T-helper 22 cell (primary cell): ENCODE data around the gene RPL12.
"Not testable (repeated sequence)": the region's sequence is repeated elsewhere in the genome, so short reads cannot be mapped to it uniquely, and the experiment has no call there.

Experiments used
- DNase-seq: peaks from one replicate; pipeline ENCODE4 v3.0.0-alpha.2; 2020; ENCODE audit warnings: low read depth

RPL12 gene

DNA sequence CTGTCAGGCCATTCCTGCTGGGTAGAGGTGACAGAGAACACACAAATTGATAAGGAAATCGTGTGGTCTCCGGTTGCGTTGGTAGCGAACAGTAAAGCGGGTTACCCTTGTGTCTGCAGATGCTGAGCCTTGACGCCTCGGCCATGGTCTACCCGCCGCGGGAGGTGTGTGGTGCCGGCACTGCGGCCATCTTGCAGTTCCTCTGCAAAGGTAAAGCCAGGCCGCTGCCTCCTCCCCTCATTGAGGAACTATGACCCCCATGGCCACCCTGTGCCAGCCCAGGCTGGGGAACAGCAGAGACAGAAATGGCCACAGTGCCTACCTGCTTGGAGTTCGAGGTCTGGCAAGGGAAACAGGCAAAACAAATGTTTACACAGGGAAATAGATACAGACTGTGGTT, 16.4 kb upstream of the RPL12 start:
- DNase-seq, result no peak

DNA sequence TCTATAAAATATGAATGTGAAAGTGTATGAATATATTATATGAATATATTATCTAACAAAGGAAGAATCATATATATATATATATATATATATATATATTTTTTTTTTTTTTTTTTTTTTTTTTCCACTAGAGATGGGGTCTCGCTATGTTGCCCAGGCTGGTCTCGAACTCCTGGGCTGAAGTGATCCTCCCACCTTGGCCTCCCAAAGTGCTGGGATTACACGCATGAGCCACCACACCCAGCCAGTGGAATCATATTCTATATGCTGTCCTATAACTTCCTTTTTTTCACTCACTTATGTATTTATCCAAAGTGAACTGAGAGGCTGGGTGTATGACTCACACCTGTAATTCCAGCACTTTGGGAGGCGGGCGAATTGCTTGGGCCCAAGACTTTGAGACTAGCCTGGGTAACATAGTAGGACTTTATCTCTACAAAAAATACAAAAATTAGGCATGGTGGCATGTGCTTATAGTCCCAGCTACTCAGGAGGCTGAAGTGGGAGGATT, 15.3 kb upstream of the RPL12 start:
- DNase-seq, result not testable (repeated sequence)

DNA sequence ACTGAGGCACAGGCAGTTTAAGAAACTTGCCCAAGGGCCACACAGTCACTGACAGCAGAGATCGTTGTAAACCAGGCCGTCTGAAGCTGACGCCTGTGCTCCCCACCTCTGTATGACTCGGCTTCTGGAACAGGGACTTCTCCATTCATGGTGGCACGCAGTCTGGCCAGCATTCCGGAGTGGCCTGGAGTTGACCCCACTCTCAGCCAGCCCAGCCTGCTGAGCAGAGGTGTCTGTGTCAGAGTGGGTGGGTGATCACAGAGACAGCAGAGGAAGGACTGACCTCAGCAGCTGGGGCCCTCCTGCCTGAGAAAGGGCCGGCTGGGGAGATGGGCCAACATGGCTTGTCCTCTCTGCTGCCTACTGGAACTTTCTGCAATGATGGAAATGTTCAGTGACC, 12.7 kb upstream of the RPL12 start:
- no peak for DNase-seq

DNA sequence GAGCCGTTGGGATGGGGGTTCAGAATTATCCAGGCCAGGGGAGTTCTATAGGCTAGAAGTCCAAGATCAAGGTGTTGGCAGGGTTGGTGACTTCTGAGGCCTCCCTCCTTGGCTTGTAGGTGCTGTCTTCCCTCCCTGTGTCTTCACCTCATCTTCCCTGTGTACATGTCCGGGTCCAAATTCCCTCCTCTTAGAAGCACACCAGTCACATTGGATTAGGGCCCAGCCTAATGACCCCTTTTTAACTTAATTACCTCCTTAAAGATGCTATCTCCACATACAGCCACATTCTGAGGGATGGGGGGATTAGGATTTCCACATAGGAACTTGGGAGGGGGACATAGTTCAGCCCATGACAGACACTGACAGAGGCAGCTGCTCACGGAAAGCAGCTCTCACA, 12.2 kb upstream of the RPL12 start:
- DNase-seq, result no peak

DNA sequence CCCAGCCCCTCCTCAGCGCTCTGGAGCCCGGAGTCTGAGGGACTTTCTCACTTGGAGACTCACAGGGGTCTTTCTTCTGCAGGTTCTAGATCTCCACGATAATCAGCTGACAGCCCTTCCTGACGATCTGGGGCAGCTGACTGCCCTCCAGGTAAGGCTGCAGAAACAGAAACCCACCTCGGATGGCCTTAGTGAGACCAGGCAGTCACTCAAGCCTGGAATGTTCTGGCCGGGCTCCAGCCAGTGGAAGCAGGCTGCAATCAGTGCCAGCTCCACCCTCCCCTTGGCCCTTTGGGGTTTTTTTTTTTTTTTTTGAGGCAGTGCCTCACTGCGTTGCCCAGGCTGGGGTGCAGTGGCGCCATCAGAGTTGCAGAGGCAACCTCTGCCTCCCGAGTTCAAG, 7.7 kb upstream of the RPL12 start:
- no peak for DNase-seq

DNA sequence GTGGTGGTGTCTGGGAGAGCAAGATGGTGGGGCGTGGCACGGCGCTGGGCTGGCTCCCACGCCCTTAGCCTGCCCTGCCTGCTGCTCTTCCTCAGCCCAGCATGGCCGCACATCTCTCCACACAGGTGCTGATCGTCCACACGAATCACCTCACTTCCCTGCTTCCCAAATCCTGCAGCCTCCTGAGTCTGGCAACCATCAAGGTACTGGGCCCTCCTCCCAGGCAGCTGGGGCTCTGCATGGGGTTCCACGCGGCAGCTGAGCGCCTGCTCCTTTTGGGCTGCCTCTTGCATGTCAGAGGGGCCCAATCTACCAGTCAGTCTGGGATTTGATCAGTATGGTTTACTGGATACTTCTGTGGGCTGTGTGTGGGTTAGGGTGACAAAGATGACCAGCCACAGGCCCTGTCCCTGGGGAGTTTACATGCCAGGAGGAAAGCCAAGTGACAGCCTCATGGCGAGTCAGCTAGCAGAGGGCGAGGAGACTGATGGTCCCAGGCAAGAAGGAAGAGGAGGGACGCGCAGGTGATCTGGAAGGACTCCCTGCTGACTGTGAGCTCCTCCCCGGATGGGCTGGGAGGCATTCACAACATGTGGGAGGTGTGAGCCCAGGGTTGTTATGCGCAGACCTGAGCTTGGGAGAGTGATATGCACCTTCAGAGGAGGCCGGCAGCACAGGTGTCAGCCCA, 6.1 kb upstream of the RPL12 start:
- DNase-seq, result no peak

GRCh38 chr9:127455324-127455992, 4.3 kb upstream of the RPL12 start:
- DNase-seq, result no peak

DNA sequence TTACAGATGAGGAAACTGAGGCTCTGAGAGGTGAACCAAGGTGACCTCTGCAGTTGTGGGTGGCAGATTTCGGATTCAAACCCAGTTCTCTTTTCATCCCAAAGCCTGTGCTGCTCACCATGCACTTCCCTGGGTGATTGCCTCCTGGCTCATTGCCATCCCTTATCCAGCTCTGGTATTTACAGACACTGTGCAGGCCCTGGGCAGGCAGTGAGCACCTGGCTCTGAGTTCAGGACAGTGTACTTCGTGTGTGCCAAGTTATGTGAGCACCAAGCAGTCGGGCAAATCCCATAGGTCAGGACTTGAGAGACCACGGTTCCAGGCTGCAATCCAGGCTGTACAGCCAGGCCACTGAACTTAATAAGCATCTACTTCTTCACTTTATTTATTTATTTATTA, 1.5 kb upstream of the RPL12 start:
- DNase-seq, result no peak

- peak; percentile 14 for DNase-seq
Observed at GRCh38 chr9:127451858-127452656, 851 bp upstream of the RPL12 start.

GRCh38 chr9:127451608-127451857, 327 bp upstream of the RPL12 start:
- no peak for DNase-seq

GRCh38 chr9:127450243-127450760, 904 bp downstream of the RPL12 start:
- no peak for DNase-seq

DNA sequence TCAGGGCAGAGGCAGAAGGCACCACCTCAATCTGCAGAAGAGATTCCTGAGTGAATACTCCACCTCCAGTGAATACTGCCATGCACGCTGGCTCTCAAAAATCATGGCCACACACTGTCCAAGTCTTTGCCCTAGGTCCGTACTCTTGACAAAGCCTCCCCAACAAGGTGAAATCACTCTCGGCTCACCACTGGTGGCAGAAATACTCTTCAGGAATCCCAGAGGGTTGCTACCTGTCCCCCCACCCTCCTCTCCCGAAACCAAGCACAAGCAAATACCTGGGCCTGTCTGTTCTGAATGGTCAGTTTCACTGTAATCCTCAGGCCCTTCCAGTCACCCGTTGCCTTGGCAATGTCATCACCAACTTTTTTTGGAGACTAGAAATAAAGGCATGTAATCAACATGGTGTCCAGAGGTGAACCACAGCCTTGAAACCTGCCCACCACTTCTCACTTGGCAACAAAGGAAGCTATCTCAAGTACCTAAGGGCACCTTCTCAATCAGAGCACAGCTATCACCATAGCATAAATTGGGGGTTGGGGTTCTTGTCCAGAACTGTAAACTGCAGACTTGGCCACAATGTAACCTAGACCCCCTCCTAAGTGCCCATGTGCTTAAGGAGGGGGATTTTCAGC, 1.8 kb downstream of the RPL12 start:
- DNase-seq, result no peak

- no peak for DNase-seq
Observed at GRCh38 chr9:127448112-127448805, 2.9 kb downstream of the RPL12 start.

GRCh38 chr9:127447416-127448111, 3.6 kb downstream of the RPL12 start:
- DNase-seq, result no peak

DNA sequence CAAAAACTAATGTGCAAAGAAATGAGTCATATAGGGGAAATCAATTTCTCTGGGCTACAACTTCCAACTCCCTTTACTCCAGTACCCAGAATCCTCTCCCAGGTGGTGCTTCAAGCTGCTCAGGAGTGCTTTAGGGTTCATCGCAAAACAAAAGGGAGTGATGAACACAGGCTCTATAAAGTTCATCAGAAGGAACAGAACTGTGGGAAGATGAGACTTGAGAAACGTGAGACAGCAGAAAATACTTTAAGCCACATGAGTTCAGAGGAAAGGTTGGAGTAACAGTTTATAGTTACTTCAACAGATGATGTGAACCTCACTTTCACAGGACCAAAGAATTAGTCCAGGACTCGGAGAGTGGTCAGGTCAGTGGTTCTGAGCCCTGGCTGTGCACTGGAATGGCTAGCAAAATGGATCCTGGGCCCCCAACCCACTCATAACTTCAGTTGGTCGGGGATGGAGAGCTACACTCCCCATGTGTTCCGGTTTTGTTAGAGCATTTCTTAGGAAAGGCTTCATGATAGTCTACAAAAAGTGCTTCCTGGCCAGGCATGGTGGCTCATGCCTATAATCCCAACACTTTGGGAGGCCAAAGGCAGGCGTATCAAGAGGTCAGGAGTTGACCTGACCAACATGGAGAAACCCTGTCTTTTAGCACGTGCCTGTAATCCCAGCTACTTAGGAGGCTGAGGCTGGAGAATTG, 4.3 kb downstream of the RPL12 start:
- DNase-seq, result no peak

DNA sequence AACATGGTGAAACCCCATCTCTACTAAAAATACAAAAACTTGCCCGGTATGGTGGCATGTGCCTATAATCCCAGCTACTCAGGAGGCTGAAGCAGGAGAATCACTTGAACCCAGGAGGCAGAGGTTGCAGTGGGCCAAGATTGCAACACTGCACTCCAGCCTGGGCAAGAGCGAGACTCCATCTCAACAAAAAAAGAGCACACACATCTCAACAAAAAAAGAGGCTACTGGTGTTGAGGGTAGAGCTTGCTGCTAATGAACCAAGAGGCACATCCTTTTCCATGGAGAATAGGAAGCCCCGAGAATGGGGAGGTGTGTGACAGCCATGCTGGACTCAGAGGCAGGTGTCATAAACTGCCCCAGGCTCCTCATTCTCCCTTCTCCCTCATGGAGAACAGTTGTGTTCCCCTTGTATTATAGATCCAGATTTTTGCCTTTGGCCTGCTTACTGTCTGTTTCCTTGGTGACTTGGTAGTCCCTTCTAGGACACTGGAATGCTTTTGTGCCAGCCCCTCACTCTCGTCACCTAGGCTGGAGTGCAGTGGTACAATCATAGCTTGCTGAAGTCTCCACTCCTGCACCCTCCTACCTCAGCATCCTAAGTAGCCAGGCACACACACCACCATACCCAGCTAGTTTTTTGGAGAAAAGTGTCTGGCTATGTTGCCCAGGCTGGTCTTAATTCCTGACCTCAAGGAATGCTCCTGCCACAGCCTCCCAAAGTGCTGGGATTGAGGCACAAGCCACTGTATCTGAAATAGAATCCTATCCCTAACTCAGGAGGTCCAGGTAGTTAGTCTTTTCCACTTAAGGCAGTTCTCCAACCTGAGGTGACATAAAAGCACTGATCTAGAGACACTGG, 5.1 kb downstream of the RPL12 start:
- DNase-seq, result no peak

- DNase-seq, result no peak
Observed at GRCh38 chr9:127444921-127445850, 6.0 kb downstream of the RPL12 start.

DNA sequence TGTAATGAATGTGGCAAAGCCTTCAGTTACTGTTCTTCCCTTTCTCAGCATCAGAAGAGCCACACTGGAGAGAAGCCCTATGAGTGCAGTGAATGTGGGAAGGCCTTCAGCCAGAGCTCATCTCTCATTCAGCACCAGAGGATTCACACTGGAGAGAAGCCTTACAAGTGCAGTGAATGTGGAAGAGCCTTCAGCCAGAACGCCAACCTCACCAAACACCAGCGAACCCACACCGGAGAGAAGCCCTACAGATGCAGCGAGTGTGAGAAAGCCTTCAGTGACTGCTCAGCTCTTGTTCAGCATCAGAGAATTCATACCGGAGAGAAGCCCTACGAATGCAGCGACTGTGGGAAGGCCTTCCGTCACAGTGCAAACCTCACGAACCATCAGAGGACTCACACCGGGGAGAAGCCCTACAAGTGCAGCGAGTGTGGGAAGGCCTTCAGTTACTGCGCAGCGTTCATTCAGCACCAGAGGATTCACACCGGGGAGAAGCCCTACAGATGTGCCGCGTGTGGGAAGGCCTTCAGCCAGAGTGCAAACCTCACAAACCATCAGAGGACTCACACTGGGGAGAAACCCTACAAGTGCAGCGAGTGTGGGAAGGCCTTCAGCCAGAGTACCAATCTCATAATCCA, 6.8 kb downstream of the RPL12 start:
- no peak for DNase-seq
